ENCODE measurements around the gene ELFN1. TPM values are rescaled to one million over a fixed set of nuclear protein-coding genes. Genes with fewer than 3 reads are reported as not detected.
A peak's percentile ranks its signal among the peaks of the same experiment; 100 is the strongest.

The ELFN1 gene
- under 1 TPM; 0.16 to 0.39 TPM for polyA plus RNA-seq

GRCh38 chr7:1669954-1670893 is at the start of gene ELFN1:
Gene ELFN1 (plus strand): TSS chr7:1670277. CDS start chr7:1744597, 74,320 bp downstream.
- Histone ChIP-seq H3K27ac (ENCODE audit: low read depth in 2 of 2, low read length in 1 of 2) (no peak within 1 kb of the TSS), H3K4me1 (ENCODE audit: control insufficient read depth in 2 of 2, insufficient read depth in 2 of 2, low read length in 1 of 2) (peaks cover 13 to 16% of the 10 kb centered on the region in 2 donors), H3K36me3 (ENCODE audit: control insufficient read depth in 2 of 2, insufficient read depth in 2 of 2, low read length in 1 of 2) (no peaks in the 10 kb centered on the region), H3K9me3 (ENCODE audit: control insufficient read depth in 2 of 2, insufficient read depth in 1 of 2, low read depth in 1 of 2, low read length in 1 of 2) (no peaks in the 10 kb centered on the region), H3K4me3 (ENCODE audit: low read depth in 1 of 2, low read length in 2 of 2) (peak within 1 kb of the TSS in 1 of 2 donors; percentile 29), H3K27me3 (ENCODE audit: control insufficient read depth in 1 of 2, insufficient read depth in 2 of 2, low read length in 2 of 2) (peaks cover 4 to 49% of the 10 kb centered on the region in 2 donors)
- 2% methylated on average over 54 to 110 of the region's 110 CpGs for WGBS, 2 donors

DNA sequence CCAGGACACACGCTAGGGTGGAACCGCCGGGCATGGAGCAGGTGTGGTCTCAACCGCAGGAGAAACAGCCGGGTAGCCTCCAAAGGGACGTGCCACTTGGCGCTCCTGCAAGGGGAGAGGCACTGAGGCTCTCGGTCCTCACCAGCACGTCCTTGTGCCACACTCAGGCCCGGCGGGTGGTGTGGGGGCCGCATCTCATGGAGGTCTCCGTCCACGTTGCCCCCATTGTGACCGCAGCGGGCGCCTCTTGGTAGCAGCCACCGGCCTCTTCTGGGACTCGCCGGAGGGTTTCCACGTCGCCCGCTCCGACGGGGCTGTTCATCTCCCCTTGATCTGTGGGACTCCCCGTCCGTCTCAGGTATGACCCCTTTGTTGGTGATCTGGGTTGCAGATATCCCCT is 49.2 kb upstream of the ELFN1 start:
- WGBS, 2 donors: 88 to 89% methylated on average over 27 of the region's 27 CpGs
- Histone ChIP-seq H3K4me1 (ENCODE audit: control insufficient read depth in 2 of 2, insufficient read depth in 2 of 2, low read length in 1 of 2) (no peaks in the 10 kb centered on the region), H3K27me3 (ENCODE audit: control insufficient read depth in 1 of 2, insufficient read depth in 2 of 2, low read length in 2 of 2) (no peaks in the 10 kb centered on the region), H3K27ac (ENCODE audit: low read depth in 2 of 2, low read length in 1 of 2) (no peak overlapping the region), H3K4me3 (ENCODE audit: low read depth in 1 of 2, low read length in 2 of 2) (no peak overlapping the region), H3K9me3 (ENCODE audit: control insufficient read depth in 2 of 2, insufficient read depth in 1 of 2, low read depth in 1 of 2, low read length in 1 of 2) (peaks cover 0 to 5% of the 10 kb centered on the region in 2 donors), H3K36me3 (ENCODE audit: control insufficient read depth in 2 of 2, insufficient read depth in 2 of 2, low read length in 1 of 2) (no peaks in the 10 kb centered on the region)

DNA sequence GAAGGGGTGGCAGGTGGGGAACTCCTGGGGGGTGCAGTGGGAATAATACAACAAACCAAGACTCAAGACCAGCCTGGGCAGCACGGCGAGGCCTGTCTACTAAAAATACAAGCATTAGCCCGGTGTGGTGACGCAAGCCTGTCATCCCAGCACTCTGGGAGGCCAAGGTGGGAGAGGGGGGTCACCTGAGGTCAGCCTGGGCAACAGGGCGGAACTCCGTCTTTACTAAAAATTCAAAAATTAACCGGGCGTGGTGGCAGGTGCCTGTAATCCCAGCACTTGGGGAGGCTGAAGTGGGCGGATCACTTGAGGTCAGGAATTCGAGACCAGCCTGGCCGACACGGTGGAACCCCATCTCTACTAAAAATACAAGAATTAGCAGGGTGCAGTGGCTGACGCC is 48.4 kb upstream of the ELFN1 start:
- Histone ChIP-seq H3K36me3 (ENCODE audit: control insufficient read depth in 2 of 2, insufficient read depth in 2 of 2, low read length in 1 of 2) (no peaks in the 10 kb centered on the region), H3K27me3 (ENCODE audit: control insufficient read depth in 1 of 2, insufficient read depth in 2 of 2, low read length in 2 of 2) (no peaks in the 10 kb centered on the region), H3K27ac (ENCODE audit: low read depth in 2 of 2, low read length in 1 of 2) (no peak overlapping the region), H3K4me3 (ENCODE audit: low read depth in 1 of 2, low read length in 2 of 2) (no peak overlapping the region), H3K9me3 (ENCODE audit: control insufficient read depth in 2 of 2, insufficient read depth in 1 of 2, low read depth in 1 of 2, low read length in 1 of 2) (peaks cover 0 to 4% of the 10 kb centered on the region in 2 donors), H3K4me1 (ENCODE audit: control insufficient read depth in 2 of 2, insufficient read depth in 2 of 2, low read length in 1 of 2) (no peaks in the 10 kb centered on the region)
- 89 to 93% methylated on average over 13 of the region's 13 CpGs for WGBS, 2 donors

GRCh38 chr7:1622441-1622840 is 47.6 kb upstream of the ELFN1 start:
- Histone ChIP-seq H3K36me3 (ENCODE audit: control insufficient read depth in 2 of 2, insufficient read depth in 2 of 2, low read length in 1 of 2) (no peaks in the 10 kb centered on the region), H3K4me3 (ENCODE audit: low read depth in 1 of 2, low read length in 2 of 2) (no peak overlapping the region), H3K27ac (ENCODE audit: low read depth in 2 of 2, low read length in 1 of 2) (no peak overlapping the region), H3K27me3 (ENCODE audit: control insufficient read depth in 1 of 2, insufficient read depth in 2 of 2, low read length in 2 of 2) (no peaks in the 10 kb centered on the region), H3K4me1 (ENCODE audit: control insufficient read depth in 2 of 2, insufficient read depth in 2 of 2, low read length in 1 of 2) (no peaks in the 10 kb centered on the region), H3K9me3 (ENCODE audit: control insufficient read depth in 2 of 2, insufficient read depth in 1 of 2, low read depth in 1 of 2, low read length in 1 of 2) (no peaks in the 10 kb centered on the region)
- WGBS, 2 donors: 80 to 85% methylated on average over 10 of the region's 10 CpGs

- Histone ChIP-seq H3K9me3 (ENCODE audit: control insufficient read depth in 2 of 2, insufficient read depth in 1 of 2, low read depth in 1 of 2, low read length in 1 of 2) (no peaks in the 10 kb centered on the region), H3K27ac (ENCODE audit: low read depth in 2 of 2, low read length in 1 of 2) (no peak overlapping the region), H3K4me3 (ENCODE audit: low read depth in 1 of 2, low read length in 2 of 2) (no peak overlapping the region), H3K36me3 (ENCODE audit: control insufficient read depth in 2 of 2, insufficient read depth in 2 of 2, low read length in 1 of 2) (no peaks in the 10 kb centered on the region), H3K27me3 (ENCODE audit: control insufficient read depth in 1 of 2, insufficient read depth in 2 of 2, low read length in 2 of 2) (no peaks in the 10 kb centered on the region), H3K4me1 (ENCODE audit: control insufficient read depth in 2 of 2, insufficient read depth in 2 of 2, low read length in 1 of 2) (no peaks in the 10 kb centered on the region)
- 83 to 86% methylated on average over 13 of the region's 13 CpGs for WGBS, 2 donors
Measured at GRCh38 chr7:1623810-1624209, 46.3 kb upstream of the ELFN1 start.

GRCh38 chr7:1624999-1625927 is 44.8 kb upstream of the ELFN1 start:
- WGBS, 2 donors: 67 to 76% methylated on average over 18 of the region's 18 CpGs
- Histone ChIP-seq H3K9me3 (ENCODE audit: control insufficient read depth in 2 of 2, insufficient read depth in 1 of 2, low read depth in 1 of 2, low read length in 1 of 2) (peaks cover 0 to 2% of the 10 kb centered on the region in 2 donors), H3K27me3 (ENCODE audit: control insufficient read depth in 1 of 2, insufficient read depth in 2 of 2, low read length in 2 of 2) (no peaks in the 10 kb centered on the region), H3K27ac (ENCODE audit: low read depth in 2 of 2, low read length in 1 of 2) (no peak overlapping the region), H3K36me3 (ENCODE audit: control insufficient read depth in 2 of 2, insufficient read depth in 2 of 2, low read length in 1 of 2) (no peaks in the 10 kb centered on the region), H3K4me3 (ENCODE audit: low read depth in 1 of 2, low read length in 2 of 2) (no peak overlapping the region), H3K4me1 (ENCODE audit: control insufficient read depth in 2 of 2, insufficient read depth in 2 of 2, low read length in 1 of 2) (no peaks in the 10 kb centered on the region)

DNA sequence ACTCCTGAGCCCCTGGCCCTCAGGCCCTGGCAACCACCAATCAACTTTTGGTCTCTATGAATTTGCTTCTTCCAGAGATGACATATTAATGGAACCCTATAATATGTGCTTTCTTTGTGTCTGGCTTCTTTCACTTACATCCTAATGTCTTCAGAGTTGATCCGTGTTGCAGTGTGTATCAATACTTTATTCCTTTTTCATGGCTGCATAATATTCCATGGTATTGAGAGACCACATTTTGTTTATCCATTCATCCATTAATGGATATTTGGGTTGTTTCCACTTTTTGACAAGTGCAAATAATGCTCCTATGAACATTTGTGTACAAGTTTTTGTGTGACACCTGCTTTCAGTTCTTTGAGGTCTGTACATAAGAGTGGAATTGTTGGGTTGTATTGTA is 43.3 kb upstream of the ELFN1 start:
- 70 to 82% methylated on average over 1 of the region's 1 CpG for WGBS, 2 donors
- H3K27ac ChIP-seq (ENCODE audit: low read depth in 2 of 2, low read length in 1 of 2): no peak overlapping the region
- no peaks in the 10 kb centered on the region for H3K27me3 ChIP-seq (ENCODE audit: control insufficient read depth in 1 of 2, insufficient read depth in 2 of 2, low read length in 2 of 2)
- no peak overlapping the region for H3K4me3 ChIP-seq (ENCODE audit: low read depth in 1 of 2, low read length in 2 of 2)
- peaks cover 0 to 2% of the 10 kb centered on the region in 2 donors for H3K9me3 ChIP-seq (ENCODE audit: control insufficient read depth in 2 of 2, insufficient read depth in 1 of 2, low read depth in 1 of 2, low read length in 1 of 2)
- no peaks in the 10 kb centered on the region for H3K36me3 ChIP-seq (ENCODE audit: control insufficient read depth in 2 of 2, insufficient read depth in 2 of 2, low read length in 1 of 2)
- H3K4me1 ChIP-seq (ENCODE audit: control insufficient read depth in 2 of 2, insufficient read depth in 2 of 2, low read length in 1 of 2): no peaks in the 10 kb centered on the region

DNA sequence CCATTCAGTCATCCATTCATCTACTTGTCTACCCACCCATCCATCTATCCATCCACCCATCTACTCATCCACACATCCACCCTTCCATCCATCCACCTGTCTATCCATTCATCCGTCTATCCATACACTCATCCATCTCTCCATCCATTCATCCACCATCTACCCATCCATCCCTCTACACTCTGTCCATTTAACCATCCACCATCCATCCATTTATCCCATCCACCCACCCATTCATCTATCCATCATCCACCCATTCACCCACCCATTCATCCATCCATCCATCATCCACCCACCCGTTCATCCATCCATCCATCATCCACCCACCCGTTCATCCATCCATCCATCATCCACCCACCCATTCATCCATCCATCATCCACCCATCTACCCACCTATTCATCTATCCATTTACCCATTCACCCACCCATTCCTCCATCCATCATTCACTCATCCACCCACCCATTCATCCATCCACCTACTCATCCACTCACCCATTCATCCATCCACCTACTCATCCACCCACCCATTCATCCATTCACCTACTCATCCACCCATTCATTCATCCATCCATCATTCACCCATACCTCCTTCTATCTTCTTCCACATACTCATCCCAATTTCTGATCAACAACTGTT is 39.3 kb upstream of the ELFN1 start:
- H3K27ac ChIP-seq (ENCODE audit: low read depth in 2 of 2, low read length in 1 of 2): no peak overlapping the region
- no peaks in the 10 kb centered on the region for H3K4me1 ChIP-seq (ENCODE audit: control insufficient read depth in 2 of 2, insufficient read depth in 2 of 2, low read length in 1 of 2)
- H3K4me3 ChIP-seq (ENCODE audit: low read depth in 1 of 2, low read length in 2 of 2): no peak overlapping the region
- H3K9me3 ChIP-seq (ENCODE audit: control insufficient read depth in 2 of 2, insufficient read depth in 1 of 2, low read depth in 1 of 2, low read length in 1 of 2): peaks cover 0 to 11% of the 10 kb centered on the region in 2 donors
- no peaks in the 10 kb centered on the region for H3K36me3 ChIP-seq (ENCODE audit: control insufficient read depth in 2 of 2, insufficient read depth in 2 of 2, low read length in 1 of 2)
- WGBS, 2 donors: 80 to 90% methylated on average over 3 of the region's 3 CpGs
- no peaks in the 10 kb centered on the region for H3K27me3 ChIP-seq (ENCODE audit: control insufficient read depth in 1 of 2, insufficient read depth in 2 of 2, low read length in 2 of 2)

GRCh38 chr7:1631678-1632077 is 38.4 kb upstream of the ELFN1 start:
- Histone ChIP-seq H3K36me3 (ENCODE audit: control insufficient read depth in 2 of 2, insufficient read depth in 2 of 2, low read length in 1 of 2) (no peaks in the 10 kb centered on the region), H3K4me3 (ENCODE audit: low read depth in 1 of 2, low read length in 2 of 2) (no peak overlapping the region), H3K27ac (ENCODE audit: low read depth in 2 of 2, low read length in 1 of 2) (no peak overlapping the region), H3K4me1 (ENCODE audit: control insufficient read depth in 2 of 2, insufficient read depth in 2 of 2, low read length in 1 of 2) (no peaks in the 10 kb centered on the region), H3K9me3 (ENCODE audit: control insufficient read depth in 2 of 2, insufficient read depth in 1 of 2, low read depth in 1 of 2, low read length in 1 of 2) (peaks cover 0 to 11% of the 10 kb centered on the region in 2 donors), H3K27me3 (ENCODE audit: control insufficient read depth in 1 of 2, insufficient read depth in 2 of 2, low read length in 2 of 2) (no peaks in the 10 kb centered on the region)
- 81 to 85% methylated on average over 5 of the region's 5 CpGs for WGBS, 2 donors

Measured in esophagus (tissue), 2 donors.